ENCODE results near the gene DHRS4L2.
"Not testable (repeated sequence)": the region's sequence is repeated elsewhere in the genome, so short reads cannot be mapped to it uniquely, and the experiment has no call there.

GRCh38 chr14:23990961-23991360, 2.2 kb downstream of the DHRS4L2 start:
- TF ChIP-seq POLR2A, EP300, CTCF (IDR thresholded peaks at IDR 0.05): not testable (repeated sequence)

Data from sigmoid colon (tissue), 4 donors.